Panc1 (cell line): ENCODE data around the gene AMIGO1. TPM values are rescaled to one million over a fixed set of nuclear protein-coding genes. Genes with fewer than 3 reads are reported as not detected.

Source experiments
- ATAC-seq: fragments of 200-7000 bp; cut with Tn5 transposase; 2 replicates; pipeline ENCODE4 v1.9.1; 2020; ENCODE audit warnings: mild to moderate bottlenecking, moderate library complexity
- BruUV-seq: library from RNA; stranded (reverse); fragments of 400-500 nt; replicated peaks from 2 replicates; lab custom pipeline; 2021; lab: Mats Ljungman, UMichigan
- CTCF ChIA-PET: fragments of 300-600 bp; sonication (Branson Sonifier 250); formaldehyde crosslinking; loops from one replicate; lab custom pipeline; 2022; ENCODE audit warnings: antibody characterized with exemption; lab: Charles Lee
- POLR2A ChIA-PET: fragments of 300-600 bp; sonication (Branson Sonifier 250); formaldehyde crosslinking; loops from one replicate; lab custom pipeline; 2022; ENCODE audit warnings: antibody characterized with exemption; lab: Charles Lee
- DNase-seq: peaks from one replicate; pipeline ENCODE4 v3.0.0-alpha.2; 2010; ENCODE audit warnings: low read depth, low spot score
- H3K27ac ChIP-seq: 2 replicates; pipeline ENCODE4 v1.5.1; 2011; ENCODE audit warnings: mild to moderate bottlenecking, low read length, inconsistent platforms
- H3K27me3 ChIP-seq: fragments of 200-500 bp; sonication (Bioruptor generic); 2 replicates; pipeline ENCODE4 v1.6.0; 2014; ENCODE audit warnings: low read length, inconsistent platforms; ENCODE audit not compliant: control insufficient read depth, insufficient read depth
- H3K36me3 ChIP-seq: fragments of 200-500 bp; sonication (Bioruptor generic); 2 replicates; pipeline ENCODE4 v1.5.1; 2014; ENCODE audit warnings: inconsistent platforms, mild to moderate bottlenecking, low read length, moderate library complexity; ENCODE audit not compliant: control insufficient read depth, insufficient read depth
- H3K4me1 ChIP-seq: 2 replicates; pipeline ENCODE4 v1.5.1; 2011; ENCODE audit warnings: inconsistent platforms, mild to moderate bottlenecking, low read length, moderate library complexity; ENCODE audit not compliant: control insufficient read depth, insufficient read depth
- H3K4me3 ChIP-seq, 2 experiments: 2 replicates each; pipeline ENCODE4 v1.5.1; 2011 to 2012; ENCODE audit warnings: low read depth in 2 of 2, low read length in 2 of 2, mild to moderate bottlenecking in 2 of 2, inconsistent platforms in 1 of 2, moderate library complexity in 1 of 2
- H3K9me3 ChIP-seq: fragments of 200-500 bp; sonication (Bioruptor generic); 2 replicates; pipeline ENCODE4 v1.5.1; 2014; ENCODE audit warnings: low read depth, mild to moderate bottlenecking, inconsistent platforms, low read length, moderate library complexity; ENCODE audit not compliant: control insufficient read depth, insufficient read depth
- POLR2AphosphoS5 ChIP-seq: IDR thresholded peaks from 2 replicates; pipeline ENCODE4 v1.6.1; 2012; ENCODE audit warnings: mild to moderate bottlenecking, low read depth, low read length, moderate library complexity
- SIN3A ChIP-seq: IDR thresholded peaks from 2 replicates; pipeline ENCODE4 v1.6.1; 2012; ENCODE audit warnings: low read depth, mild to moderate bottlenecking, low read length, moderate library complexity, borderline replicate concordance; ENCODE audit not compliant: insufficient read depth
- TCF7L2 ChIP-seq: IDR thresholded peaks from 2 replicates; pipeline ENCODE4 v1.6.1; 2011; ENCODE audit warnings: mild to moderate bottlenecking, low read depth, low read length, inconsistent platforms
- in situ Hi-C: cut with HindIII; loops from 2 replicates; pipeline ENCODE4 v1.10.0; 2016; ENCODE audit warnings: low sequenced_read_pairs, low pct_unique_long_range_greater_than_20kb
- intact Hi-C: fragments of 100-400 bp; cut with micrococcal nuclease; formaldehyde crosslinking; loops from one replicate; pipeline ENCODE4 v1.10.0; 2022; ENCODE audit not compliant: unreplicated experiment
- total RNA-seq: library from RNA; stranded (reverse); gene quantifications from one replicate; pipeline ENCODE4 v1.2.1, GENCODE V29; 2021; ENCODE audit not compliant: unreplicated experiment
- TF ChIP-seq, protein P1 (sequence below): fragments of 450-650 bp; IDR thresholded peaks from 2 replicates; pipeline ENCODE4 v1.5.1; 2017; ENCODE audit warnings: mild to moderate bottlenecking
- TF ChIP-seq, protein P2 (sequence below), 2 experiments: IDR thresholded peaks; 2 replicates each; pipeline ENCODE4 v1.6.1; 2011 to 2012; ENCODE audit warnings: low read depth in 2 of 2, control low read depth in 1 of 2, low read length in 1 of 2, mild to moderate bottlenecking in 1 of 2, moderate library complexity in 1 of 2; ENCODE audit not compliant: insufficient read depth in 1 of 2

AMIGO1 gene
- total RNA-seq, 1 experiment from 2014 or later: 0.64 TPM

DNA sequence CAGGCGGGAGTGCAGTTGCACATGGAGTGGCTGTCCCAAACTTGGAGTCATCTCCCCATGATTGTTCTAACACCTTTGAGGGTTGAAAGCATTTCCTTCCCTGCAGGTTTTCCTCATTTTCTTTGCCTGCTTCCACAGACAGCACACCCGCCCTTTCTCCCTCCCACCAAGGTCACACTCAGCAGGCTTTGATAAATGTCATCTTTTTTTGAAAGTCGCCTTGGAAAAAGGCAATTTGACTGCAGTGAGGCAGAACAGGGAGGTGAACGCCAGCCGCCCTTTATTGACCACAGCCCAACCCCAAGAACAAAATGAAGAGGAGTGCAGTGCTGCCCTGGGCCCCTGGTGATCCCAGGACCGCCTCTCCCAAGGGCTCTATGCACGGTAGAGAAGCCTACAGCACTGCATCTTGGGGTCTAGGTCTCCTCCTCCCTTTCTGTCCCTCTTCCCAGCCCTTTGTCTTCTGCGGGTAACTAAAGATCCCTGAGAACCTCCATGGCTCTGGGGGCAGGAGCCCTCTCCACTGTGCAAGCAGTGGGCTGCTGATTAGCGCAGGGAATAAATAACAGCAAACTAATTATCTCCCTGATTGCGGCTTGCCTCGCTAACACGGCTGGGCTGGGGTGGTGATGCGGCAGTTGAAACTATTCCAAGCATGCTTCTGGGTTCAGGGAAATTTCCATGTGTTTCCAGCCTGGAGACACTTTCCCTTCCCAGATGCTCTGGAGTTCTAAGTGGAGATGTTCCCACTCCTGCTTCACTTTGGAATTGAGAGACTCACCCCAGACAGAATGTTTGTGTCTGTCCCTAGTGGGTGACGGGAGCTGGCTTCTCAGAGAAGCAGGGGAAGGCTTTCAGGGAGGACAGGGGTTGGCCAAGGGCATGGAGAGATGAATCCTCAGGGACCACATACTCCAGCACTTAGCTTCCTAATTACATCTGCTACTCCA is 11.8 kb upstream of the AMIGO1 start:
- ChIA-PET CTCF (no interaction called here), POLR2A (no interaction called here)
- ATAC-seq (no peak), DNase-seq (no peak)
- Histone ChIP-seq H3K27ac (no peak overlapping the region), H3K27me3 (no peaks in the 10 kb centered on the region; the same call in 1 of the 2 replicates), H3K36me3 (no peaks in the 10 kb centered on the region), H3K4me3 (no peak overlapping the region), H3K9me3 (no peaks in the 10 kb centered on the region), H3K4me1 (no peaks in the 10 kb centered on the region)
- in situ Hi-C loops: no loop called here
- TF ChIP-seq TCF7L2 (no peak), SIN3A (no peak), POLR2AphosphoS5 (no peak)
- TF ChIP-seq, protein P1, sequence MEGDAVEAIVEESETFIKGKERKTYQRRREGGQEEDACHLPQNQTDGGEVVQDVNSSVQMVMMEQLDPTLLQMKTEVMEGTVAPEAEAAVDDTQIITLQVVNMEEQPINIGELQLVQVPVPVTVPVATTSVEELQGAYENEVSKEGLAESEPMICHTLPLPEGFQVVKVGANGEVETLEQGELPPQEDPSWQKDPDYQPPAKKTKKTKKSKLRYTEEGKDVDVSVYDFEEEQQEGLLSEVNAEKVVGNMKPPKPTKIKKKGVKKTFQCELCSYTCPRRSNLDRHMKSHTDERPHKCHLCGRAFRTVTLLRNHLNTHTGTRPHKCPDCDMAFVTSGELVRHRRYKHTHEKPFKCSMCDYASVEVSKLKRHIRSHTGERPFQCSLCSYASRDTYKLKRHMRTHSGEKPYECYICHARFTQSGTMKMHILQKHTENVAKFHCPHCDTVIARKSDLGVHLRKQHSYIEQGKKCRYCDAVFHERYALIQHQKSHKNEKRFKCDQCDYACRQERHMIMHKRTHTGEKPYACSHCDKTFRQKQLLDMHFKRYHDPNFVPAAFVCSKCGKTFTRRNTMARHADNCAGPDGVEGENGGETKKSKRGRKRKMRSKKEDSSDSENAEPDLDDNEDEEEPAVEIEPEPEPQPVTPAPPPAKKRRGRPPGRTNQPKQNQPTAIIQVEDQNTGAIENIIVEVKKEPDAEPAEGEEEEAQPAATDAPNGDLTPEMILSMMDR: no peak
- TF ChIP-seq, protein P2, sequence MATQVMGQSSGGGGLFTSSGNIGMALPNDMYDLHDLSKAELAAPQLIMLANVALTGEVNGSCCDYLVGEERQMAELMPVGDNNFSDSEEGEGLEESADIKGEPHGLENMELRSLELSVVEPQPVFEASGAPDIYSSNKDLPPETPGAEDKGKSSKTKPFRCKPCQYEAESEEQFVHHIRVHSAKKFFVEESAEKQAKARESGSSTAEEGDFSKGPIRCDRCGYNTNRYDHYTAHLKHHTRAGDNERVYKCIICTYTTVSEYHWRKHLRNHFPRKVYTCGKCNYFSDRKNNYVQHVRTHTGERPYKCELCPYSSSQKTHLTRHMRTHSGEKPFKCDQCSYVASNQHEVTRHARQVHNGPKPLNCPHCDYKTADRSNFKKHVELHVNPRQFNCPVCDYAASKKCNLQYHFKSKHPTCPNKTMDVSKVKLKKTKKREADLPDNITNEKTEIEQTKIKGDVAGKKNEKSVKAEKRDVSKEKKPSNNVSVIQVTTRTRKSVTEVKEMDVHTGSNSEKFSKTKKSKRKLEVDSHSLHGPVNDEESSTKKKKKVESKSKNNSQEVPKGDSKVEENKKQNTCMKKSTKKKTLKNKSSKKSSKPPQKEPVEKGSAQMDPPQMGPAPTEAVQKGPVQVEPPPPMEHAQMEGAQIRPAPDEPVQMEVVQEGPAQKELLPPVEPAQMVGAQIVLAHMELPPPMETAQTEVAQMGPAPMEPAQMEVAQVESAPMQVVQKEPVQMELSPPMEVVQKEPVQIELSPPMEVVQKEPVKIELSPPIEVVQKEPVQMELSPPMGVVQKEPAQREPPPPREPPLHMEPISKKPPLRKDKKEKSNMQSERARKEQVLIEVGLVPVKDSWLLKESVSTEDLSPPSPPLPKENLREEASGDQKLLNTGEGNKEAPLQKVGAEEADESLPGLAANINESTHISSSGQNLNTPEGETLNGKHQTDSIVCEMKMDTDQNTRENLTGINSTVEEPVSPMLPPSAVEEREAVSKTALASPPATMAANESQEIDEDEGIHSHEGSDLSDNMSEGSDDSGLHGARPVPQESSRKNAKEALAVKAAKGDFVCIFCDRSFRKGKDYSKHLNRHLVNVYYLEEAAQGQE (IDR thresholded peaks at IDR 0.05; ENCODE audit: insufficient read depth in 1 of 2, low read depth in 2 of 2, low read length in 1 of 2): no peak
- intact Hi-C loops: no loop called here
- BruUV-seq: no TSS peak

DNA sequence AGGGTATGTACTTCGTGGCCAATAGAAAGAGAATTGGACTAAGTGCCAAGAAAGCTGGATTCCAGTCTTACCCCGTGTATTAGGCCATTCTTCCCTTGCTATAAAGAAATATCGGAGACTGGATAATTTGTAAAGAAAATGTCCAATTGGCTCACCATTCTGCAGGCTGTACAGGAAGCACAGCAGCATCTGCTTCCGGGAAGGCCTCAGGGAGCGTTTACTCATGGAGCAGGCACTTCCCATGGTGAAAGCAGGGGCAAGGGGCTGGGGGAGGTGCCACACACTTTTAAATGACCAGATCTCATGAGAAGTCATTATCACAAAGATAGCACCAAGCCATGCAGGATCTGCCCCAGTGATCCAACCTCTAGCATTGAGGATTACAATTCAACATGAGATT is 7.8 kb upstream of the AMIGO1 start:
- no peak overlapping the region for H3K27ac ChIP-seq
- no peak for TF ChIP-seq POLR2AphosphoS5
- TF ChIP-seq, protein P2 (IDR thresholded peaks at IDR 0.05; ENCODE audit: insufficient read depth in 1 of 2, low read depth in 2 of 2, low read length in 1 of 2): no peak
- TF ChIP-seq TCF7L2: no peak
- TF ChIP-seq SIN3A: no peak
- TF ChIP-seq, protein P1: no peak
- no peaks in the 10 kb centered on the region for H3K4me1 ChIP-seq
- H3K36me3 ChIP-seq: no peaks in the 10 kb centered on the region
- intact Hi-C loops: no loop called here
- H3K4me3 ChIP-seq: no peak overlapping the region
- H3K9me3 ChIP-seq: no peaks in the 10 kb centered on the region
- ChIA-PET CTCF (no interaction called here), POLR2A (no interaction called here)
- in situ Hi-C loops: no loop called here
- no peak for DNase-seq
- no peaks in the 10 kb centered on the region; the same call in 1 of the 2 replicates for H3K27me3 ChIP-seq
- ATAC-seq: no peak
- BruUV-seq: no TSS peak
